HCT116 (cell line): ENCODE data around the gene BCL11B. TPM values are rescaled to one million over a fixed set of nuclear protein-coding genes. Genes with fewer than 3 reads are reported as not detected.

Experiments used
- ATAC-seq: fragments of 200-7000 bp; cut with Tn5 transposase; 2 replicates; pipeline ENCODE4 v1.9.1; 2020; ENCODE audit warnings: mild to moderate bottlenecking, moderate library complexity
- BruUV-seq: library from RNA; stranded (reverse); fragments of 400-500 nt; replicated peaks from 2 replicates; lab custom pipeline; 2021; lab: Mats Ljungman, UMichigan
- CTCF ChIA-PET: fragments of 300-600 bp; sonication (Branson Sonifier 250); formaldehyde crosslinking; loops from one replicate; lab custom pipeline; 2021; ENCODE audit warnings: antibody characterized with exemption; lab: Charles Lee
- POLR2A ChIA-PET: fragments of 300-600, 350-600 bp; sonication (Branson Sonifier 250); formaldehyde crosslinking; loops from one replicate; lab custom pipeline; 2021; ENCODE audit warnings: antibody characterized with exemption; lab: Charles Lee
- RAD21 ChIA-PET, 2 experiments: fragments of 300-600 bp; sonication (Branson Sonifier 250); formaldehyde crosslinking; loops; one replicate each; lab custom pipeline; 2023; ENCODE audit warnings: low total read pairs in 2 of 2; ENCODE audit not compliant: uncharacterized antibody in 2 of 2, unreplicated experiment in 2 of 2, low non-redundant PET in 1 of 2; lab: Charles Lee
- DNase-seq: peaks from one replicate; pipeline ENCODE4 v3.0.0-alpha.2; 2010; ENCODE audit warnings: low read depth, low spot score
- H2AFZ ChIP-seq: fragments of 200-600 bp; shearing (Covaris generic), sonication (generic); 2 replicates; pipeline ENCODE4 v1.6.1; 2017; ENCODE audit warnings: low read depth, mixed run types, mixed read lengths, antibody characterized with exemption, low read length; ENCODE audit not compliant: poor library complexity, severe bottlenecking
- H3K27ac ChIP-seq: 2 replicates; pipeline ENCODE4 v1.5.1; 2012; ENCODE audit warnings: low read depth, low read length
- H3K27me3 ChIP-seq: fragments of 200-600 bp; sonication (generic); 2 replicates; pipeline ENCODE4 v1.6.1; 2016; ENCODE audit warnings: mixed run types, low read length, mixed read lengths; ENCODE audit not compliant: insufficient read depth
- H3K36me3 ChIP-seq, 2 experiments: fragments of 200-500 bp in 1 of 2; fragments of 200-600 bp in 1 of 2; sonication (Bioruptor generic) in 1 of 2; sonication (generic) in 1 of 2; 2 replicates each; pipeline versions ENCODE4 v1.5.1 to v1.6.1; 2014 to 2016; ENCODE audit warnings: low read length in 2 of 2, inconsistent platforms in 1 of 2, mixed read lengths in 1 of 2, mixed run types in 1 of 2; ENCODE audit not compliant: insufficient read depth in 2 of 2, control insufficient read depth in 1 of 2
- H3K4me1 ChIP-seq, 2 experiments: fragments of 200-600 bp in 1 of 2; sonication (generic) in 1 of 2; 2 replicates each; pipeline versions ENCODE4 v1.5.1 to v1.6.1; 2012 to 2017; ENCODE audit warnings: low read length in 2 of 2, inconsistent platforms in 1 of 2, mild to moderate bottlenecking in 1 of 2, mixed read lengths in 1 of 2, mixed run types in 1 of 2, moderate library complexity in 1 of 2; ENCODE audit not compliant: insufficient read depth in 2 of 2, control insufficient read depth in 1 of 2
- H3K4me2 ChIP-seq: fragments of 200-600 bp; sonication (generic); 2 replicates; pipeline ENCODE4 v1.6.1; 2017; ENCODE audit warnings: mixed run types, low read length, mixed read lengths
- H3K4me3 ChIP-seq, 2 experiments: fragments of 200-600 bp in 1 of 2; sonication (generic) in 1 of 2; replicated peaks in 1 of 2; 2 replicates each; pipeline ENCODE4 v1.5.1; 2011 to 2016; ENCODE audit warnings: low read length in 2 of 2, control low read depth in 1 of 2, low read depth in 1 of 2, mild to moderate bottlenecking in 1 of 2, mixed read lengths in 1 of 2, mixed run types in 1 of 2
- H3K79me2 ChIP-seq: fragments of 200-600 bp; sonication (generic); 2 replicates; pipeline ENCODE4 v1.6.1; 2017; ENCODE audit warnings: mild to moderate bottlenecking, mixed run types, low read length, moderate library complexity, mixed read lengths; ENCODE audit not compliant: insufficient read depth
- H3K9ac ChIP-seq: fragments of 200-600 bp; sonication (generic); 2 replicates; pipeline ENCODE4 v1.6.1; 2016; ENCODE audit warnings: low read length, mixed read lengths
- H3K9me2 ChIP-seq: fragments of 200-600 bp; sonication (generic), shearing (Covaris generic); 2 replicates; pipeline ENCODE4 v1.6.1; 2017; ENCODE audit warnings: mixed run types, mild to moderate bottlenecking, moderate library complexity; ENCODE audit not compliant: insufficient read depth
- H3K9me3 ChIP-seq, 2 experiments: fragments of 200-500 bp in 1 of 2; fragments of 200-600 bp in 1 of 2; sonication (Bioruptor generic) in 1 of 2; sonication (generic) in 1 of 2; 2 replicates each; pipeline ENCODE4 v1.6.1; 2014 to 2017; ENCODE audit warnings: low read length in 2 of 2, mixed read lengths in 2 of 2, inconsistent platforms in 1 of 2, low read depth in 1 of 2, mild to moderate bottlenecking in 1 of 2, mixed run types in 1 of 2, moderate library complexity in 1 of 2; ENCODE audit not compliant: control insufficient read depth in 1 of 2, insufficient read depth in 1 of 2
- H4K20me1 ChIP-seq: fragments of 200-600 bp; sonication (generic), shearing (Covaris generic); 2 replicates; pipeline ENCODE4 v1.6.1; 2017; ENCODE audit warnings: mixed run types, mild to moderate bottlenecking, moderate library complexity; ENCODE audit not compliant: insufficient read depth
- ATF3 ChIP-seq: IDR thresholded peaks from 2 replicates; pipeline ENCODE4 v1.6.1; 2012
- EZH2 ChIP-seq: fragments of 200-600 bp; sonication (generic); IDR thresholded peaks from 2 replicates; pipeline ENCODE4 v1.6.1; 2017; ENCODE audit warnings: antibody characterized with exemption, mixed run types
- RAD21 ChIP-seq: IDR thresholded peaks from 2 replicates; pipeline ENCODE4 v1.6.1; 2012; ENCODE audit warnings: low read depth, mild to moderate bottlenecking
- ZBTB33 ChIP-seq: IDR thresholded peaks from 2 replicates; pipeline ENCODE4 v1.6.1; 2011; ENCODE audit warnings: mild to moderate bottlenecking, low read length, moderate library complexity; ENCODE audit not compliant: insufficient replicate concordance; ENCODE audit errors: extremely low read depth
- intact Hi-C: fragments of 100-400 bp; cut with micrococcal nuclease; formaldehyde crosslinking; loops from 2 replicates; pipeline ENCODE4 v1.10.0; 2022
- total RNA-seq: library from RNA; stranded (reverse); gene quantifications from one replicate; pipeline ENCODE4 v1.2.1, GENCODE V29; 2021; ENCODE audit not compliant: unreplicated experiment

The BCL11B gene
- total RNA-seq, 1 experiment from 2014 or later, result 1.1 TPM

- RAD21 ChIA-PET, result no interaction called here
- intact Hi-C loops, result no loop called here
These were observed 47.0 kb downstream of the BCL11B start for GRCh38 chr14:99224948-99225347.

More at GRCh38 chr14:99224948-99225347, 47.0 kb downstream of the BCL11B start:
- Histone ChIP-seq H3K79me2 (no peaks in the 10 kb centered on the region), H3K4me2 (no peak overlapping the region), H3K27me3 (no peaks in the 10 kb centered on the region), H3K9me3 (no peaks in the 10 kb centered on the region), H3K36me3 (no peaks in the 10 kb centered on the region), H3K27ac (no peak overlapping the region), H3K9me2 (no peaks in the 10 kb centered on the region), H2AFZ (no peak overlapping the region), H3K9ac (no peak overlapping the region), H3K4me3 (no peak overlapping the region), H4K20me1 (no peaks in the 10 kb centered on the region), H3K4me1 (peaks cover 2 to 4% of the 10 kb centered on the region in 2 experiments; a peak in 3 of 4 replicates)
- ChIA-PET POLR2A (no interaction called here), CTCF (no interaction called here)
- DNase-seq (no peak), ATAC-seq (no peak)
- TF ChIP-seq ZBTB33, result no peak
- no peak for TF ChIP-seq ATF3
- TF ChIP-seq EZH2, result no peak
- TF ChIP-seq RAD21, result no peak
- no TSS peak for BruUV-seq
